Measurements from ENCODE around the gene SLC4A1AP.

GRCh38 chr2:27685577-27685976 is 21.9 kb downstream of the SLC4A1AP start:
- TF ChIP-seq CTCF (IDR thresholded peaks at IDR 0.05; ENCODE audit: insufficient read depth, low read length) (no peak), POLR2AphosphoS5 (IDR thresholded peaks at IDR 0.05; ENCODE audit: low read depth) (no peak), REST (IDR thresholded peaks at IDR 0.05; ENCODE audit: insufficient replicate concordance, low read depth) (no peak), GABPA (IDR thresholded peaks at IDR 0.05; ENCODE audit: low read depth) (no peak), SPI1 (IDR thresholded peaks at IDR 0.05; ENCODE audit: borderline replicate concordance, low read depth) (no peak)
